Activated CD8-positive, alpha-beta memory T cell treated with anti-CD3 and anti-CD28 coated beads for 24 hours (primary cell): ENCODE results near the gene MUS81.
A peak's percentile ranks its signal among the peaks of the same experiment; 100 is the strongest.
"Not testable (repeated sequence)": the region's sequence is repeated elsewhere in the genome, so short reads cannot be mapped to it uniquely, and the experiment has no call there.

Source experiments
- DNase-seq: peaks from one replicate; pipeline ENCODE4 v3.0.0-alpha.2; 2020

MUS81 gene

GRCh38 chr11:65860278-65861164 lies at the start of gene MUS81:
Gene MUS81, plus strand, starts transcription at chr11:65860433. Its CDS starts 321 bp downstream, at chr11:65860754.
- peak; percentile 99 for DNase-seq

- no peak for DNase-seq
Measured at GRCh38 chr11:65811764-65812475, 48.3 kb upstream of the MUS81 start.

- DNase-seq: no peak
Measured at GRCh38 chr11:65814131-65814985, 45.9 kb upstream of the MUS81 start.

GRCh38 chr11:65814986-65815565 lies 45.2 kb upstream of the MUS81 start:
- no peak for DNase-seq

GRCh38 chr11:65816696-65817095 lies 43.5 kb upstream of the MUS81 start:
- no peak for DNase-seq

- no peak for DNase-seq
Measured at GRCh38 chr11:65817312-65817834, 42.9 kb upstream of the MUS81 start.

- DNase-seq: peak; percentile 99
Measured at GRCh38 chr11:65817835-65818680, 42.2 kb upstream of the MUS81 start.

- DNase-seq: no peak
Measured at GRCh38 chr11:65821107-65821506, 39.1 kb upstream of the MUS81 start.

- no peak for DNase-seq
Measured at GRCh38 chr11:65822776-65823528, 37.3 kb upstream of the MUS81 start.

- DNase-seq: no peak
Measured at GRCh38 chr11:65826984-65827735, 33.1 kb upstream of the MUS81 start.

- no peak for DNase-seq
Measured at GRCh38 chr11:65829459-65829858, 30.8 kb upstream of the MUS81 start.

- DNase-seq: not testable (repeated sequence)
Measured at GRCh38 chr11:65832231-65832630, 28.0 kb upstream of the MUS81 start.

- peak; percentile 99 for DNase-seq
Measured at GRCh38 chr11:65833297-65834030, 26.8 kb upstream of the MUS81 start, which contains the start of gene SNX32. Gene SNX32, plus strand, starts transcription at chr11:65833963. Its CDS starts 103 bp downstream, at chr11:65834066.

GRCh38 chr11:65834202-65834601 lies 26.0 kb upstream of the MUS81 start:
- no peak for DNase-seq

- no peak for DNase-seq
Measured at GRCh38 chr11:65842144-65842543, 18.1 kb upstream of the MUS81 start.

GRCh38 chr11:65843811-65844210 lies 16.4 kb upstream of the MUS81 start:
- DNase-seq: no peak

- DNase-seq: no peak
Measured at GRCh38 chr11:65844231-65844872, 15.9 kb upstream of the MUS81 start.

- DNase-seq: no peak
Measured at GRCh38 chr11:65847746-65848145, 12.5 kb upstream of the MUS81 start.
